Endothelial cell of hepatic sinusoid (primary cell): ENCODE results near the gene MYH7B.

Experiments
- in situ Hi-C: cut with HindIII; loops from 2 replicates; pipeline ENCODE4 v1.10.0; 2017; ENCODE audit warnings: low sequenced_read_pairs

The MYH7B gene

GRCh38 chr20:34955231-34956040 is at the start of gene MYH7B, which contains the start of gene GSS:
TSS of gene MYH7B (plus strand) at chr20:34955868. CDS start at chr20:34978006, 22,138 bp downstream.
TSS of gene GSS (minus strand) at chr20:34955806. CDS start at chr20:34951852, 3,954 bp downstream.
- in situ Hi-C loops, result no loop called here

GRCh38 chr20:34907616-34908469 is 47.8 kb upstream of the MYH7B start:
- in situ Hi-C loops, result no loop called here

- in situ Hi-C loops, result loop anchor here (5.0 kb wide), 1 partner anchor 342 kb away; no protein-coding TSS in a partner anchor
Measured at GRCh38 chr20:34915131-34915530, 40.5 kb upstream of the MYH7B start.

- in situ Hi-C loops, result loop anchor here (5.0 kb wide), 1 partner anchor 341 kb away; no protein-coding TSS in a partner anchor
Measured at GRCh38 chr20:34915749-34916455, 39.8 kb upstream of the MYH7B start.

- in situ Hi-C loops, result loop anchor here (5.0 kb wide), 1 partner anchor 340 kb away; no protein-coding TSS in a partner anchor
Measured at GRCh38 chr20:34916774-34917354, 38.8 kb upstream of the MYH7B start.

GRCh38 chr20:34920055-34920454 is 35.6 kb upstream of the MYH7B start:
- in situ Hi-C loops, result no loop called here

- in situ Hi-C loops, result no loop called here
Measured at GRCh38 chr20:34921436-34921835, 34.2 kb upstream of the MYH7B start.

GRCh38 chr20:34922654-34923381 is 32.9 kb upstream of the MYH7B start:
- in situ Hi-C loops, result no loop called here

- in situ Hi-C loops, result no loop called here
Measured at GRCh38 chr20:34923414-34923813, 32.3 kb upstream of the MYH7B start.

- in situ Hi-C loops, result no loop called here
Measured at GRCh38 chr20:34925341-34925740, 30.3 kb upstream of the MYH7B start.

GRCh38 chr20:34925981-34926380 is 29.7 kb upstream of the MYH7B start:
- in situ Hi-C loops, result no loop called here

- in situ Hi-C loops, result no loop called here
Measured at GRCh38 chr20:34926581-34926980, 29.1 kb upstream of the MYH7B start.

GRCh38 chr20:34927736-34928135 is 27.9 kb upstream of the MYH7B start:
- in situ Hi-C loops, result no loop called here

GRCh38 chr20:34928411-34928810 is 27.3 kb upstream of the MYH7B start:
- in situ Hi-C loops, result no loop called here

GRCh38 chr20:34931771-34932170 is 23.9 kb upstream of the MYH7B start:
- in situ Hi-C loops, result no loop called here

GRCh38 chr20:34938466-34939163 is 17.1 kb upstream of the MYH7B start:
- in situ Hi-C loops, result no loop called here

GRCh38 chr20:34940081-34940481 is 15.6 kb upstream of the MYH7B start:
- in situ Hi-C loops, result loop anchor here (5.0 kb wide), 1 partner anchor 78 kb away; no protein-coding TSS in a partner anchor

- in situ Hi-C loops, result loop anchor here (5.0 kb wide), 1 partner anchor 79 kb away; no protein-coding TSS in a partner anchor
Measured at GRCh38 chr20:34941226-34941625, 14.4 kb upstream of the MYH7B start.

GRCh38 chr20:34942301-34942700 is 13.4 kb upstream of the MYH7B start:
- in situ Hi-C loops, result loop anchor here (5.0 kb wide), 1 partner anchor 80 kb away; no protein-coding TSS in a partner anchor
